ENCODE data around the gene PPP1R13L. TPM values are rescaled to one million over a fixed set of nuclear protein-coding genes. Genes with fewer than 3 reads are reported as not detected.

Gene PPP1R13L
- total and polyA plus RNA-seq, 12 donors, result 1.7 to 95.2 (median 35.2) TPM

DNA sequence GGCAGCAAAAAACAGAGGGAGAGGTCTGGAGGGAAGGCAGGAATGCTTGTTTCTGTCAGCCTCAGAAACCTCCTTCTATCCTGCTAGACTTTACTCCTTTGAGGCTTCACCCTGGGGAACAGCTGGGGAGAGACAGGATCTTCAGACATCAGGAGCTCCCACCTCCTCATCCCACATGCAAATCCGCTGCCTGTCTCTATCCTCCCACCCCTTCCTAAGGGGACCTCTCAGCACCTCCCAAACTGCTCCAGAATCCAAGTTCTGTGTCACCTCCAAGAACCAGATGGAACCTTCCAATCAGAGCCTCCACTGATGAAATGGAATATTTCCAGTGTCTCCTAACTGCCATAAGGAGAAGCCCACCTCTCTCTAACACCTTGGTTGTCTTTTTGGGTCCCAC, 24.8 kb downstream of the PPP1R13L start:
- no peaks in the 10 kb centered on the region for H3K9me3 ChIP-seq (replicated peaks in 1 of 3)
- WGBS, 4 donors, result 71 to 100% (median 86%) methylated on average over 1 of the region's 1 CpG
- H3K36me3 ChIP-seq (replicated peaks in 1 of 2), result no peaks in the 10 kb centered on the region
- DNase-seq, result no peak
- H3K4me1 ChIP-seq (replicated peaks in 1 of 2), result peaks cover 0 to 5% of the 10 kb centered on the region in 2 donors
- no peak overlapping the region for H3K4me3 ChIP-seq
- H3K27ac ChIP-seq, result no peak overlapping the region
- no peaks in the 10 kb centered on the region for H3K27me3 ChIP-seq
- TF ChIP-seq, protein P1, sequence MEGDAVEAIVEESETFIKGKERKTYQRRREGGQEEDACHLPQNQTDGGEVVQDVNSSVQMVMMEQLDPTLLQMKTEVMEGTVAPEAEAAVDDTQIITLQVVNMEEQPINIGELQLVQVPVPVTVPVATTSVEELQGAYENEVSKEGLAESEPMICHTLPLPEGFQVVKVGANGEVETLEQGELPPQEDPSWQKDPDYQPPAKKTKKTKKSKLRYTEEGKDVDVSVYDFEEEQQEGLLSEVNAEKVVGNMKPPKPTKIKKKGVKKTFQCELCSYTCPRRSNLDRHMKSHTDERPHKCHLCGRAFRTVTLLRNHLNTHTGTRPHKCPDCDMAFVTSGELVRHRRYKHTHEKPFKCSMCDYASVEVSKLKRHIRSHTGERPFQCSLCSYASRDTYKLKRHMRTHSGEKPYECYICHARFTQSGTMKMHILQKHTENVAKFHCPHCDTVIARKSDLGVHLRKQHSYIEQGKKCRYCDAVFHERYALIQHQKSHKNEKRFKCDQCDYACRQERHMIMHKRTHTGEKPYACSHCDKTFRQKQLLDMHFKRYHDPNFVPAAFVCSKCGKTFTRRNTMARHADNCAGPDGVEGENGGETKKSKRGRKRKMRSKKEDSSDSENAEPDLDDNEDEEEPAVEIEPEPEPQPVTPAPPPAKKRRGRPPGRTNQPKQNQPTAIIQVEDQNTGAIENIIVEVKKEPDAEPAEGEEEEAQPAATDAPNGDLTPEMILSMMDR (IDR thresholded peaks at IDR 0.05), result no peak
- no peak for TF ChIP-seq POLR2A (IDR thresholded peaks at IDR 0.05)
- intact Hi-C loops (cut with DNase I), result no loop called here

DNA sequence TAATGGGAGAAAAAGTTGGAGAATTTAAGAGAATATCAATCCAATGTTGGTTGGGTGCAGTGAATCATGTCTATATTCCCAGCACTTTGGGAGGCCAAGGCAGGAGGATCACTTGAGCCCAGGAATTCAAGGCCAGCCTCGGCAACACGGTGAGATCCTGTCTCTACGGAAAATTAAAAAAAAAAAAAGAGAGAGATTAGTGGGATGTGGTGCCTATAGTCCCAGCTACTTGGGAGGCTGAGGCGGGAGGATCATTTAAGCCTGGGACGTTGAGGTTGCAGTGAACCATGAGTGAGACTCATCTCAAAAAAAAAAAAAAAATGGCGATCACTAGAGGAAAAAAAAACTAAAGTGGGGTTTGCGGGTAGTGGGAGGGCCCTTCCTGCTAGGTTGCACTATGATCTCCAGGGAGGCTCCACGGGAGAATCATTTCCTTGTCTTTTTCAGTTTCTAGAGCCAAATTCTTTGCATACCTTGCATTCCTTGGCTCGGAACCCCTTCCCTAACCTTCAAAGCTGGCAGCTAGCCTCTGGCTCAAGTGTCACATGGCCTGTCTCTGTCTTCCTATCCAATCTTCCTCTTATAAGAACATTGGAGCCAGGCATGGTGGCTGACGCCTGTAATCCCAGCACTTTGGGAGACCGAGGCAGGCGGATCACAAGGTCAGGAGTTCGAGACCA, 28.7 kb downstream of the PPP1R13L start:
- H3K4me1 ChIP-seq (replicated peaks in 1 of 2), result peaks cover 0 to 5% of the 10 kb centered on the region in 2 donors
- no peaks in the 10 kb centered on the region for H3K36me3 ChIP-seq (replicated peaks in 1 of 2)
- WGBS, 4 donors, result 29 to 32% (median 31%) methylated on average over 13 of the region's 13 CpGs
- intact Hi-C loops (cut with DNase I), result no loop called here
- DNase-seq, result peak; percentile 68 to 96 (median 93)
- H3K27me3 ChIP-seq, result no peaks in the 10 kb centered on the region
- TF ChIP-seq, protein P1 (IDR thresholded peaks at IDR 0.05), result no peak
- peak in 1 of 2 donors; percentile 49 for TF ChIP-seq POLR2A (IDR thresholded peaks at IDR 0.05)
- H3K27ac ChIP-seq, result peak overlapping the region; percentile 81 to 90 (median 86)
- no peak overlapping the region for H3K4me3 ChIP-seq
- no peaks in the 10 kb centered on the region for H3K9me3 ChIP-seq (replicated peaks in 1 of 3)

DNA sequence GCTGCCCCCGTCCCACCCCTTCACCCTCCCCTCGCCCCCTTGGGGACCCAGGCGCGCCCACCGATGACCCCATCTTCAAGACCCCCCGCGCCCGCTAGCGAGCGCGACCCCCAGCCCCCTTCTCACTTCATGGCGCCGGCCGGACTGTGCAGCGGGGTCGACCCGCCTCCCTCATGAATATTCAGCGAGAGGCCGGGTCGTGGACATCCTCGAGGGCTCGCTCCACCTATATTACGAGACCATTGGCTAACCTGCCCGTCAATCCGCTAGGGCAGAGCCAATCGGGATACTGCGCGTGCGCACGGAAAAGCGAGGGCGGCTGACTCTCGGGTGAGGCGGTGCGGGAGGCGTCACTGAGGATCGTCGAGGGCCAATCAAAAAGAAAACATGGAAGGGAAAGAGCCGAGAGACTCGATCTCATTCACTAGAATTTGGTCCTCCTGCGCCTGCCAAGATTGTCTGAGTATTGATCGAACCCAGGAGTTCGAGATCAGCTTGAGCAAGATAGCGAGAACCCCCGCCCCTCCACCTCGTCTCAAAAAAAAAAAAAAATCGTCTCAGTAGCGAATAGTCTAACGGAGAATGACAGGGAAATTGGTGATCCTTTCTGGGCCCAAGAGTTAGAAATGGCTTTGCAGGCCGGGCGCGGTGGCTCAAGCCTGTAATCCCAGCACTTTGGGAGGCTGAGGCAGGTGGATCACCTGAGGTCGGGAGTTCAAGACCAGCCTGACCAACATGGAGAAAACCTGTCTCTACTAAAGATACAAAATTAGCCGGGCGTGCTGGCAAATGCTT, 34.3 kb downstream of the PPP1R13L start, which contains the start of gene ERCC2:
TSS of gene ERCC2 (minus strand) at position 164 of the 795 bp plus-strand sequence. CDS start at position 131, 33 bp downstream.
- 3 to 7% (median 5%) methylated on average over 27 to 55 of the region's 55 CpGs for WGBS, 4 donors
- H3K9me3 ChIP-seq (replicated peaks in 1 of 3), result no peaks in the 10 kb centered on the region
- peaks cover 0 to 6% of the 10 kb centered on the region in 2 donors for H3K4me1 ChIP-seq (replicated peaks in 1 of 2)
- DNase-seq, result peak; percentile 99 to 100 (median 100)
- peak within 1 kb of the TSS; percentile 5 to 98 (median 80) for H3K4me3 ChIP-seq
- intact Hi-C loops (cut with DNase I), result no loop called here
- H3K27ac ChIP-seq, result peak within 1 kb of the TSS; percentile 69 to 89 (median 78)
- TF ChIP-seq, protein P1 (IDR thresholded peaks at IDR 0.05), result no peak
- peak in 1 of 2 donors; percentile 72 for TF ChIP-seq POLR2A (IDR thresholded peaks at IDR 0.05)
- no peaks in the 10 kb centered on the region for H3K27me3 ChIP-seq
- no peaks in the 10 kb centered on the region for H3K36me3 ChIP-seq (replicated peaks in 1 of 2)

DNA sequence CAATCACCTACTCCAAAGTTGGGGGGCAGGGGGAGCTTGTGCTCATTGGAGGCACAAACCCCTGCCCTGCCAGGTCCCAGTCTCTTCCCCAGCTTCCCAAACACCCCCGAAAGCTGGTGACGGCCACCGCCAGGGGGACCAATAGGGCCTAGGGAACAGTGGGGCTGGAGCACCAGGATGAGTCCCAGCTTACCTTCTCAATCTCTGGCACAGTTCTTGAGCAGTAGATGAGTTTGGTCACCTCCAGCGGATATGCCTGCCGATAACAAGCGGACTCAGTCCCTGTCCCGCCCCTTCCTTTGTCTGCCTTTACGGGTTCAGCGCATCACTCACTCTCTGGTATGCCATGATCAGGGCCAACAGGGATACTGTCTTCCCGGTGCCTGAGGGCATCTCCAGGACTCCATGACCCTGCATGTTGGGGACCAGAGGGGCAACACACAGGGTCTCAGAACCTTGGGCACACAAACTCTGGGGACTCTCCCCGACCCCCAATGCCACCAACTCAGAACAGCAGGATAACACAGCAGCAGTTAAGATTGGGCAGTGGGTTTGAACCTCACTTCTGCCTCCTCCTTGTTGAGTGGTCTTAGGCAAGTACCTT, 36.0 kb downstream of the PPP1R13L start:
- WGBS, 4 donors, result 93 to 96% (median 94%) methylated on average over 10 to 11 of the region's 11 CpGs
- intact Hi-C loops (cut with DNase I), result no loop called here
- no peak overlapping the region for H3K27ac ChIP-seq
- no peaks in the 10 kb centered on the region for H3K9me3 ChIP-seq (replicated peaks in 1 of 3)
- peaks cover 0 to 2% of the 10 kb centered on the region in 2 donors for H3K36me3 ChIP-seq (replicated peaks in 1 of 2)
- peaks cover 0 to 6% of the 10 kb centered on the region in 2 donors for H3K4me1 ChIP-seq (replicated peaks in 1 of 2)
- no peak for DNase-seq
- no peak for TF ChIP-seq POLR2A (IDR thresholded peaks at IDR 0.05)
- TF ChIP-seq, protein P1 (IDR thresholded peaks at IDR 0.05), result no peak
- no peak overlapping the region for H3K4me3 ChIP-seq
- no peaks in the 10 kb centered on the region for H3K27me3 ChIP-seq
